Measurements from ENCODE around the gene NEAT1. TPM values are rescaled to one million over a fixed set of nuclear protein-coding genes. Genes with fewer than 3 reads are reported as not detected.
A peak's percentile ranks its signal among the peaks of the same experiment; 100 is the strongest.

The NEAT1 gene
- total RNA-seq, 4 donors from 2014 or later: 24.1 to 472 (median 32.8) TPM

- Histone ChIP-seq H3K27me3 (no peaks in the 10 kb centered on the region), H3K36me3 (peaks cover 0 to 12% of the 10 kb centered on the region in 2 donors), H3K27ac (peak overlapping the region; percentile 22 to 100 (median 82)), H3K4me3 (no peak overlapping the region), H3K9me3 (no peaks in the 10 kb centered on the region), H3K4me1 (peaks cover 48 to 50% of the 10 kb centered on the region in 2 donors)
- ATAC-seq (no peak), DNase-seq (no peak)
- intact Hi-C loops (cut with DNase I; ENCODE audit: low total_unique reads) (no loop called here), in situ Hi-C loops (cut with MboI; ENCODE audit: low sequenced_read_pairs in 4 of 4) (no loop called here)
- no peak for TF ChIP-seq CTCF (IDR thresholded peaks at IDR 0.05 in 4 of 5, conservative IDR thresholded peaks at IDR 0.05 in 1 of 5)
- no peak for TF ChIP-seq POLR2A (IDR thresholded peaks at IDR 0.05)
These were observed 33.9 kb upstream of the NEAT1 start for GRCh38 chr11:65388731-65389130.

DNA sequence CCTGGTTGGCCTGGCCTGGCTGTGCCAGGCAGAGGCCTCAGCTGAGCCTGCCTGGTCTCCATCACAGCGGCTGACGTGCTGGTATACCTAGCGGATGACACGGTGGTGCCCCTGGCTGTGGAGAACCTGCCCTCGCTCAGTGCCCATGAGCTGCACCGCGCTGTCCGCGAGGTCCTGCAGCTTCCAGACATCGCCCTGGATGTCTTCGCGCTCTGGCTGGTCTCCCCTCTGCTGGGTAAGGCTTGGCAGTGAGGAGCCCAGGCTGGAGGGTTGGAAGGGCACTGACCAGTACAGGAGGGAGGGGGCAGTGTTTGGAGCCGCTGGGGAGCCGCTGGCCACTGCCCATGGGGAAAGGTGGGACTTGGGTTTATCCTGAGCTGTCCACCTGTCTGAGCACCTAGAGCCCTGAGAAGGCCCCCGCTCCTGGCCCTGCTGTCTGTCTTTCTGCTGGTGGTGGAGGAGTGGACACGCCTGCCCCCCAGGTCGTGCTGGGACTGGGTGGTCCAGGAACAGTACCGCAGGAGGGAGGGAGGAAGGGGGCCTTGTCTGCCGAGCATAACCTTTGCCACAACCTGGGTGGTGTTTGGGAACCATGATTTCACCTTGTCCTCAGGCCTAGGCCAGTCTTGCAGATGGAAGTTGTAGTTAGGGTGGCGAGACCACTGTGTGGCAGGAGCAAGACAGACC is 33.2 kb upstream of the NEAT1 start:
- no peak overlapping the region for H3K4me3 ChIP-seq
- TF ChIP-seq POLR2A (IDR thresholded peaks at IDR 0.05): no peak
- TF ChIP-seq CTCF (IDR thresholded peaks at IDR 0.05 in 4 of 5, conservative IDR thresholded peaks at IDR 0.05 in 1 of 5): no peak
- no peaks in the 10 kb centered on the region for H3K9me3 ChIP-seq
- intact Hi-C loops (cut with DNase I; ENCODE audit: low total_unique reads) (no loop called here), in situ Hi-C loops (cut with MboI; ENCODE audit: low sequenced_read_pairs in 4 of 4) (no loop called here)
- ATAC-seq (no peak), DNase-seq (no peak)
- H3K27me3 ChIP-seq: no peaks in the 10 kb centered on the region
- peak overlapping the region; percentile 38 to 100 (median 82) for H3K27ac ChIP-seq
- H3K4me1 ChIP-seq: peaks cover 42 to 43% of the 10 kb centered on the region in 2 donors
- peaks cover 0 to 20% of the 10 kb centered on the region in 2 donors for H3K36me3 ChIP-seq

DNA sequence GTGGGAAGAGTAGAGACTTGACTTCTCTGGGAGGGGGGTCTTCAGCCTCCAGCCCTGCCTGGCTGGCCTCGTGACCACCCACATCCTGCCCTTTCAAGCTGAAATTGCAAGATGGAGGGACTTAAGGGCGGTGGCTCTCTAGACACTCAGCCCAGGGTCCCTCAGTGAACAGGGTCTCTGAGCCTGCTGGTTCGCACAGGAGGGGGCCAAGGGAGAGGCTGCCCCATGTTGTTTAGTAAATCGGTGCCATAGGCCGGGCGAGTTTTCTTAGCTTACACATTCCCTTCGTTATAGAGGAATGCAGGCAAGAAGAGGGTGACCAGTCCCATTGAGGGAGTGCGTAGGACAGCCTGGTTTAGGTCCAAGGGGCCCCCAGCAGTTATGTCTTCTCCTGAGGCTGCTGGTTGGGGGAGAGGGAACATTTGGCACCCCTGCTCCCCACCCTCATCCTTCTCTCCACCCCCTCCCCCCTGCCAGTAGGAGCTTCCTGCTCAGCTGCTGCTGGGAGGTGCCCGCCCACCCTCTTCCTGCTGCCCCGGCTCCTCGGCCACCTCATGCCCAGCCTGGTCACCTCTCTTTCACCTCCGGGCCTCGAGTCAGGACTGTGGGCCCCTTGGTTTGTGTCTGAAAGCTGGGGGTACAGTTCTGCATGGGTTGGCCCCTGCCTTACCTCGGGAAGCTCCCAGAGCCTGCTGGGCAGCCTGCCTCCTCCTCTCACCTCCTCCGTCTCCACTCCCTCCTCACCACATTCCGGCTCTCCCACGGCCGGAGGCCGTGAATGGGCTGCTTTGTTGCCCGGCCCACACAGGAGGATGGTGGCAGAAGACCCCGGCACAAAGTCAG is 32.3 kb upstream of the NEAT1 start:
- no peak for TF ChIP-seq CTCF (IDR thresholded peaks at IDR 0.05 in 4 of 5, conservative IDR thresholded peaks at IDR 0.05 in 1 of 5)
- no peak for TF ChIP-seq POLR2A (IDR thresholded peaks at IDR 0.05)
- H3K9me3 ChIP-seq: no peaks in the 10 kb centered on the region
- no peak for DNase-seq
- H3K36me3 ChIP-seq: peaks cover 0 to 25% of the 10 kb centered on the region in 2 donors
- peaks cover 37 to 39% of the 10 kb centered on the region in 2 donors for H3K4me1 ChIP-seq
- intact Hi-C loops (cut with DNase I; ENCODE audit: low total_unique reads) (no loop called here), in situ Hi-C loops (cut with MboI; ENCODE audit: low sequenced_read_pairs in 4 of 4) (no loop called here)
- H3K27ac ChIP-seq: peak overlapping the region; percentile 38 to 100 (median 82)
- H3K4me3 ChIP-seq: peak overlapping the region in 2 of 4 donors; percentile 15 to 38
- no peaks in the 10 kb centered on the region for H3K27me3 ChIP-seq
- no peak for ATAC-seq

GRCh38 chr11:65390996-65391395 is 31.6 kb upstream of the NEAT1 start:
- H3K9me3 ChIP-seq: no peaks in the 10 kb centered on the region
- TF ChIP-seq POLR2A (IDR thresholded peaks at IDR 0.05) (no peak), CTCF (IDR thresholded peaks at IDR 0.05 in 4 of 5, conservative IDR thresholded peaks at IDR 0.05 in 1 of 5) (no peak)
- H3K4me3 ChIP-seq: peak overlapping the region in 2 of 4 donors; percentile 15 to 38
- H3K27ac ChIP-seq: peak overlapping the region; percentile 38 to 100 (median 82)
- DNase-seq: no peak
- peak; percentile 3 to 17 for ATAC-seq
- intact Hi-C loops (cut with DNase I; ENCODE audit: low total_unique reads) (no loop called here), in situ Hi-C loops (cut with MboI; ENCODE audit: low sequenced_read_pairs in 4 of 4) (no loop called here)
- H3K36me3 ChIP-seq: peaks cover 0 to 25% of the 10 kb centered on the region in 2 donors
- no peaks in the 10 kb centered on the region for H3K27me3 ChIP-seq
- H3K4me1 ChIP-seq: peaks cover 33 to 36% of the 10 kb centered on the region in 2 donors

Data from gastrocnemius medialis (tissue), 4 donors.